Calu3 (cell line): ENCODE measurements around the gene SPRR5. TPM values are rescaled to one million over a fixed set of nuclear protein-coding genes. Genes with fewer than 3 reads are reported as not detected.

Source experiments
- Bru-seq: library from RNA; stranded (reverse); fragments of 400-500 nt; gene quantifications from one replicate; lab custom pipeline; 2021; lab: Mats Ljungman, UMichigan
- BruChase-seq, 2 experiments: library from RNA; stranded (reverse); fragments of 400-500 nt; gene quantifications; one replicate each; lab custom pipeline; 2021; lab: Mats Ljungman, UMichigan
- BruUV-seq: library from RNA; stranded (reverse); fragments of 400-500 nt; replicated peaks from 2 replicates; lab custom pipeline; 2021; lab: Mats Ljungman, UMichigan
- CTCF ChIA-PET: fragments of 300-600 bp; sonication (Branson Sonifier 250); formaldehyde crosslinking; loops from one replicate; lab custom pipeline; 2022; ENCODE audit warnings: antibody characterized with exemption; lab: Charles Lee
- DNase-seq: peaks from one replicate; pipeline ENCODE4 v3.0.0; 2022
- H3K27ac Mint-ChIP-seq: one replicate; pipeline ENCODE4 v1.8.0; 2022; ENCODE audit warnings: mixed read lengths; ENCODE audit not compliant: unreplicated experiment
- H3K27me3 Mint-ChIP-seq: one replicate; pipeline ENCODE4 v1.8.0; 2022; ENCODE audit warnings: mixed read lengths; ENCODE audit not compliant: unreplicated experiment
- H3K36me3 Mint-ChIP-seq: one replicate; pipeline ENCODE4 v1.8.0; 2022; ENCODE audit warnings: mild to moderate bottlenecking, moderate library complexity, mixed read lengths; ENCODE audit not compliant: insufficient read depth, unreplicated experiment
- H3K4me1 Mint-ChIP-seq: one replicate; pipeline ENCODE4 v1.8.0; 2022; ENCODE audit warnings: mild to moderate bottlenecking, low read depth, mixed read lengths; ENCODE audit not compliant: unreplicated experiment
- H3K4me3 Mint-ChIP-seq: one replicate; pipeline ENCODE4 v1.8.0; 2022; ENCODE audit warnings: mild to moderate bottlenecking, low read depth, moderate library complexity, mixed read lengths; ENCODE audit not compliant: unreplicated experiment
- H3K9me3 Mint-ChIP-seq: one replicate; pipeline ENCODE4 v1.8.0; 2022; ENCODE audit warnings: low read depth, mixed read lengths; ENCODE audit not compliant: unreplicated experiment
- CTCF ChIP-seq: fragments of 200-600 bp; IDR thresholded peaks from one replicate; pipeline ENCODE4 v1.8.0; 2022; ENCODE audit warnings: antibody characterized with exemption; ENCODE audit not compliant: unreplicated experiment
- intact Hi-C: fragments of 100-400 bp; cut with micrococcal nuclease; formaldehyde crosslinking; loops from one replicate; pipeline ENCODE4 v1.10.0; 2022; ENCODE audit not compliant: unreplicated experiment
- long read RNA-seq: library from polyadenylated mRNA; stranded (forward); transcript quantifications from one replicate; pipeline ENCODE4 v2.0.0, GENCODE V29; 2022
- total RNA-seq: library from RNA; stranded (reverse); gene quantifications from 2 replicates; pipeline ENCODE4 v1.2.3, GENCODE V29; 2022

The SPRR5 gene
- total RNA-seq (not detected in 2 replicates), Bru-seq, nascent RNA (not detected), BruChase-seq, experiment 1, labeled RNA remaining after a 6-hour chase (not detected), BruChase-seq, experiment 2, labeled RNA remaining after a 2-hour chase (not detected)
- long read RNA-seq = 0 reads

- Mint-ChIP-seq H3K4me1 (no peaks in the 10 kb centered on the region), H3K27me3 (peaks cover 48% of the 10 kb centered on the region), H3K27ac (no peak within 1 kb of the TSS), H3K4me3 (no peak within 1 kb of the TSS), H3K36me3 (no peaks in the 10 kb centered on the region), H3K9me3 (no peaks in the 10 kb centered on the region)
- no peak for TF ChIP-seq CTCF
- DNase-seq = no peak
- BruUV-seq = no TSS peak
- CTCF ChIA-PET = no interaction called here
- intact Hi-C loops = no loop called here
Observed at GRCh38 chr1:152946651-152947256, at the start of gene SPRR5. TSS of gene SPRR5 (plus strand) at chr1:152947206. CDS start at chr1:152948555, 1,349 bp downstream.

GRCh38 chr1:152899027-152899426 is 48.0 kb upstream of the SPRR5 start:
- Mint-ChIP-seq H3K4me1 (peaks cover 5% of the 10 kb centered on the region), H3K9me3 (no peaks in the 10 kb centered on the region), H3K4me3 (no peak overlapping the region), H3K27me3 (peaks cover 54% of the 10 kb centered on the region), H3K36me3 (no peaks in the 10 kb centered on the region), H3K27ac (no peak overlapping the region)
- CTCF ChIA-PET = interaction anchor here (1.5 kb wide), 1 partner anchor 294 kb away, joined by 5 read pairs; no protein-coding TSS in a partner anchor
- no peak for TF ChIP-seq CTCF
- DNase-seq = no peak
- BruUV-seq = no TSS peak
- intact Hi-C loops = no loop called here

- H3K4me3 Mint-ChIP-seq = no peak overlapping the region
- no peaks in the 10 kb centered on the region for H3K36me3 Mint-ChIP-seq
- CTCF ChIA-PET = no interaction called here
- no peak for TF ChIP-seq CTCF
- peaks cover 8% of the 10 kb centered on the region for H3K4me1 Mint-ChIP-seq
- no peak for DNase-seq
- peaks cover 54% of the 10 kb centered on the region for H3K27me3 Mint-ChIP-seq
- intact Hi-C loops = no loop called here
- H3K9me3 Mint-ChIP-seq = no peaks in the 10 kb centered on the region
- no TSS peak for BruUV-seq
- H3K27ac Mint-ChIP-seq = no peak overlapping the region
Observed at GRCh38 chr1:152899883-152900282, 47.1 kb upstream of the SPRR5 start.

- peaks cover 39% of the 10 kb centered on the region for H3K27me3 Mint-ChIP-seq
- H3K4me1 Mint-ChIP-seq = peaks cover 25% of the 10 kb centered on the region
- TF ChIP-seq CTCF = no peak
- no peaks in the 10 kb centered on the region for H3K36me3 Mint-ChIP-seq
- intact Hi-C loops = no loop called here
- BruUV-seq = no TSS peak
- CTCF ChIA-PET = no interaction called here
- DNase-seq = no peak
- no peaks in the 10 kb centered on the region for H3K9me3 Mint-ChIP-seq
- H3K27ac Mint-ChIP-seq = no peak overlapping the region
- no peak overlapping the region for H3K4me3 Mint-ChIP-seq
Observed at GRCh38 chr1:152901631-152902030, 45.4 kb upstream of the SPRR5 start.
